Measurements from ENCODE around the gene DYNC2LI1.
"Not testable (repeated sequence)": the region's sequence is repeated elsewhere in the genome, so short reads cannot be mapped to it uniquely, and the experiment has no call there.

The DYNC2LI1 gene

DNA sequence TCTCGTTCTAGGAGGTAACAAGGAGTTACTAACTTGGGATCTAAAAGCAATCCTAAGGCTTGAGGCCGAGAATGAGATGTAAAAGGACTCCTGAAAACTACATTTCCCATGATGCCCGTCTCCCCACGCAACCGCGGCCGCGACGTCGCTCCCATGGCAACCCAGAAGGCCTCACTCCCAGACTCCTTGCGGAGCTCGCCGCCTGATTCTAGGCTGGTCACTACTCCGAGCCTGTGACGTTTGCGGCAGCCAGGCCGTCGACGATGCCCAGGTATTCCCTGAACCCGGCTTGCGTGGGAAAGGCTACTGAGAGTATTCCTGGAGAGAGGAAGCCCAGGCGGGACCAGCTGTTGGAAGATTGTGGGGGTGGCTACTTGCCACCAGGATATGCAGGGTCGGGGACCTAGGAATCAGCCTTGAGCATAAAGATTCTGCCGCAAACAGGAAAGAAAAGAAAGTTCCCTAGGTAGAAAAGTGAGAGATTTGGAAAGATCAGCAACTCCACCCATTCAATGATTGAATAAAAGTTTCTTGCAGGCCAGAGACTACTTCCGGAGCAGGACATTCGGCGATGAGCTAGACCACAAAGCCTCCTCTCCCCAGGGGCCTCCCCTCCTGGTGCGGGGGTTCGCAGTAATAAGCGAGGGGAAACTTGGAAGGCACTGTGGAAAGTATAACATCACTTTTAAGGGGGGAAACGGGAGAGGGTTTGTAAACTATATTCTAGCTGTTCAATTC lies at the start of gene DYNC2LI1:
Gene DYNC2LI1 (plus strand): TSS at position 164 of the 738 bp plus-strand sequence. CDS start 100 bp downstream, at position 264.
- DNase-seq, result peak; percentile 80

DNA sequence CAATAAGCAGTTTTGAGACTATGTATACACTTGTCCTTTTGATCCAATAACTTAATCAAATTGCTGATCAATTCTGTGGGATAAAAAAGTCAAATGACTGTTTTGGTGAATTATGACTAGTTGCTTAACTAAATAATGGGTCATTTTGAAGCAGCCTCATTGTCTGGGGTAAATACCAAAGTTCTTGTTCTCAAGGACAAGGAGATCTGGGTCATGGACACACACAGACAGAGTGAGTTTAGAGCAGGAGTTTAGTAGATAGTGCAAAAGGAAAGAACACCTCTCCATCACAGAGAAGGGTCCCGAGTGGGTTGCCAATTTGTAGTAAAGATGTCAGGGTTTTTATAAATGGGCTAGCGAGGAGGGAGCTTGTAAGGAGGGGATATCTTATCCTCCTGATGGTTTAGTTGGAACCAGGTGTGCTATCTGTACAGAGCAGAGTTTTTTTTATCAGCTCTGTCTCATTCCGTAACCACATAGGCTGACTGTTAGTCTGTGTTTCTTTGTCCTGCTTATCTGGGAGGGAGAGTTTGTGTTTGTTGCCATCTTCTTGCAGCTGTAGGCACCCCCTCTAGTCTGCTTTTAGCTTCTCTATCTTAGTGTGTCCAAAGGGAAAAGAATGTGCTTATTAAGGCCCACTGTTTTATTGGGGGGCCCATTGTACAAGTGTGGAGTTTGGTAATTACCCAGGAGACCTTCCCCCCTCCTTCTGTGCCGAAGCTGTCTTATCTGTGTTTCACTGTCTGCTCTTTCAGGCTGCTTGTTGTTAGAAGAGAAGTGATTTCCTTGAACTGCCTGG lies 48.9 kb upstream of the DYNC2LI1 start:
- DNase-seq, result no peak

DNA sequence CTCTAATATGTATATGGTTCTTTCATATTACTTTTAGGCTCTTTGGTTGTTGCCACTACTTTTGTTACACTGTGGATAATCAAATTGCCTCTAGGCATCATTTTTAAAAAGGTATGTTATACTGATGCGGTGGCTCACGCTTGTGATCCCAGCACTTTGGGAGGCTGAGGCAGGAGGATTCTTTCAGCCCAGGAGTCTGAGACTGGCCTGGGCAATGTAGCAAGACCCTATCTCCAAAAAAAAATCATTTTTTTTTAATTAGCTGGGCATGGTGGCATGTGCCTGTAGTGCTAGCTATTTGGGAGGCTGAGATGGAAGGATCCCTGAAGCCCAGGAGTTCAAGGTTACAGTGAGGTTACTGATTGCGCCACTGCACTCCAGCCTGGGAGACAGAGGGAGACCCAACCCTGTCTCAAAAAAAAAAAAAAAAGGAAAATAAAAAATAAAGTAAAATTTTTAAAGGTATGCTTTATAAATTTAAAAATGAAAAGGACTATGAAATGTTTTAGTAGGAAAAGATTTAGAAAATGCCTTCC lies 48.1 kb upstream of the DYNC2LI1 start:
- no peak for DNase-seq

- DNase-seq, result not testable (repeated sequence)
Measured at GRCh38 chr2:43726961-43727633, 46.7 kb upstream of the DYNC2LI1 start.

GRCh38 chr2:43727634-43728014 lies 46.2 kb upstream of the DYNC2LI1 start:
- DNase-seq, result no peak

- DNase-seq, result no peak
Measured at GRCh38 chr2:43729491-43730174, 44.2 kb upstream of the DYNC2LI1 start.

DNA sequence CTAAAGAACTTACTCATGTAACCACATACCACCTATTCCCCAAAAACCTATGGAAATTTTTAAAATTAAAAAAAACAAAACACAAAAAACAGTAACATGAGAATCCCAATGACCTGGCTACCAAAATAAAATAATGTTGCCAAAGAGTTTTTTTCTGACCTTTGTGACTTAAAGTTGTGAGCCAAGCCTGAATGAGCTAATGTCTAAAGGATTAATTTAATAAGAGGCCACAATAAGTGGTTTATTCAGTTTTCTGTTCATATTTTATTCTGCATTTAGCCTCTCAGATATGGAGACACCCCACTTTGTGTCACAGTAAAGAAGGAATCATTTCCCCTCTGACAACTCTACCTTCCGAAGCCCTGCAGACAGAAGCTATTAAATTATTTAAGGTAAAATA lies 42.6 kb upstream of the DYNC2LI1 start:
- DNase-seq, result no peak

DNA sequence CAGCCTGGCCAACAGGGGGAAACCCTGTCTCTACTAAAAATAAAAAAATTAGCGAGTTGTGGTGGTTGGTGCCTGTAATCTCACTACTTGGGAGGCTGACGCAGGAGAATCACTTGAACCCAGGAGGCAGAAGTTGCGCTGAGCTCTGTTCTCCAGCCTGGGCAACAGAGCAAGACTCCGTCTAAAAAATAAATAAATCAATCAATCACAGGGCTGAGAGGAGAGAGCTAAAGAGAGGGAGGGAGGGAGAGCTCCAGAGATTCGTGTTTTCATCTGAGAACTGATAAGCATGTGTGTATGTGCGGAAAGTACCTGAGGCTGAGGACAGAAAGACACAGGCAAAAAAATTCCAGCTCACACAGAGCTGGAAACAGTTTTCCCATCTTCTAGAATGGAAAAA lies 37.2 kb upstream of the DYNC2LI1 start:
- DNase-seq, result no peak

DNA sequence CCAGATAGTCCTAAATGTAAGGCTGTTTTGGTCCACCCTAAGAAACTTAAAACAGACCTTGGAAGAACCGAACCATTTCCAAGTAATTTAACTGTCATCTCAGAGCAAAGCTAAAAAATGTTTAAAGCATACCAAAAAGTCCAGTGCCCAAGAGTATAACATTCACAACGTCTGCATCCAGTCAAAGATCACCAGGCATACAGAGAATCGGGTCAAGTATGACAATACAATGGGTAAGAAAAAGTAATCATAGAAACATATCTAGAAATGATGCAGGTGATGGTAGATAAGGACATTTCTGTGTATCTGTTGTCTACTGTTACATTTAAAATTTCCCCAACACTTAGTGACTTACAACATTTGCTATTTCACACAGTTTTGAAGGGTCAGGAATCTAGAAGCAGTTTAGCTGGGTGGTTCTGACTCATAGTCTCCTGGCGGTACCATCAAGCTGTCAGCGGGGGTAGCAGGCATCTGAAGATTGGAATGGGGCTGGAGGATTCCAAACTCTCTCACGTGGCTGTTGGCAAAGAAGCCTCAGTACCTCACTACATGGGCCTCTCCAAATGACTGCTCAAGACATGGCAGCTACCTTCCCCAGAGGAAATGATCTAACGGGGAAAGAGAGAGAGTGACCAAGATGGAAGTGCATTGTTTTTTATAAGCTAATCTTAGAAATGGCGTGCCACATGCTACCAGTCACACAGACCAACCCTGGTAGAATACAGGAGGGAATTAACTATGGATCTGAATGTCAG lies 36.6 kb upstream of the DYNC2LI1 start:
- DNase-seq, result no peak

DNA sequence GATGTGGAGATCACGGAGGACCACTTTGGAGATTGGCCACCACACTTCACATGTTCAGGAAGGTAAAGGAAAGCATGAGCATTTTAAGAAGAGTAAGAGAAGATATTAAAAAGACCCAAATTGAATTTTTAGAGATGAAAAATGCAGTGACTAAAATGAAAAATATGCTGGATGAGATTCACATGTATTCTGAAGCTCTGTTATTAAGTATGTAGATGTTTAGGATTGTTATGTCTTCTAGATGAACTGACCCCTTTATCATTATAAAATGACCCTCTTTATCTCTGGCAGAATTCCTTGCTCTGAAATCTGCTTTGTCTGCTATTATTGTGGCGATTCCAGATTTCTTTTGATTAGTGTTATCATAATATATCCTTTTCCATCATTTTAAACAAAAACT lies 36.0 kb upstream of the DYNC2LI1 start:
- no peak for DNase-seq

DNA sequence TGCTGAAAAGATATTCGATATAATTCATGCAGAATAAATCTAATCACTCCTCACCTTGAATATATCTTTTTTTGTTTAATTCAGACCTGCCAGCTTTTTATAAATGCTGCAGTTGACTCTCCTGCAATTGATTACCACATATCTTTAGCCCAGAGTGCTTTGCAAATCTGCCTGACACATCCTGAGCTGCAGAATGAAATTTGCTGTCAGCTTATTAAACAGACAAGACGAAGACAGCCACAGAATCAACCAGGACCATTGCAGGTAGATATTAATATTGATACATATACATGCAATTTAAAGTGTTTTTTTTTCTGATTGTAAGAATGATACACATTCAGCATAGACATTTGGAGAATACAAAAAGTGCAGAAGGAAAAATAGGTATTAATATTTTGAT lies 35.6 kb upstream of the DYNC2LI1 start:
- DNase-seq, result no peak

- no peak for DNase-seq
Measured at GRCh38 chr2:43743706-43744105, 30.1 kb upstream of the DYNC2LI1 start.

- no peak for DNase-seq
Measured at GRCh38 chr2:43745457-43745856, 28.4 kb upstream of the DYNC2LI1 start.

- no peak for DNase-seq
Measured at GRCh38 chr2:43748333-43748732, 25.5 kb upstream of the DYNC2LI1 start.

GRCh38 chr2:43749583-43749982 lies 24.3 kb upstream of the DYNC2LI1 start:
- DNase-seq, result no peak

- no peak for DNase-seq
Measured at GRCh38 chr2:43751476-43751990, 22.3 kb upstream of the DYNC2LI1 start.

- DNase-seq, result no peak
Measured at GRCh38 chr2:43752302-43752701, 21.5 kb upstream of the DYNC2LI1 start.

DNA sequence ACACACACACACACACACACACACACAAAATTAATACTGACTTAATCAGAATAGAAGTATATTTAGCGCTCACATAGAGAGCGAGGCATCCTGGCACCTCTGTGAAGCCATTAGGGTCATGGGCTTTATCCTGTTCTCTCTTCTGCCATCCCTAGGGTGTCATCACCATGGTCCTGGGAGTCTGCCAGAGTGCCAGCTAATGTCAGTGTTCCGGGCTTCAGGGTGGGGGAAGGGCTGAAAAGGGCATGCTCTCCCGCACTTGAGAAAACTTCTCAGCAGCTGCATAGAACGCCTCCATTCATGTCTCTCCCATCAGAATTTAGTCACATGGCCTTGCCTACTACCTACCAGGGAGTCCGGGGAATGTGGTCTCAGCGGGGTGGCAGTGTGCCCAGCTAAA lies 19.7 kb upstream of the DYNC2LI1 start:
- DNase-seq, result no peak

DNA sequence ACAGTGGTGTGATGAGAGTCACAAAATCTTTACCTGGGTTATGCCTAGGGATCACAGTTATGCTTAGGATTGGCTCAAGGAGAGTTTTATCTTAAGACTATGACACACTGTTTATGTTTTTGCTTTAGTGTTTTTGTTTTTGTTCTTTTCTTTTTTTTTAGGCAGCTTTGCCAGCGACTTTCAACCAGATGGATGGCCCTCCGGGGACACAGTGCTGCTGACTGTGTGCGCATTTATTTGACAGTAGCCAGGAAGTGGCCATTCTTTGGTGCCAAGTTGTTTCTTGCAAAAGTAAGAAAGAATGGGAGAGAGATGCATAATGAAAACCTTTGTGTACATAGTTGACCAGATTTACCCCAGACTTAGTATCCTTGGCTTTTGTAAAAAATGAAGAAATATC lies 15.1 kb upstream of the DYNC2LI1 start:
- no peak for DNase-seq

DNA sequence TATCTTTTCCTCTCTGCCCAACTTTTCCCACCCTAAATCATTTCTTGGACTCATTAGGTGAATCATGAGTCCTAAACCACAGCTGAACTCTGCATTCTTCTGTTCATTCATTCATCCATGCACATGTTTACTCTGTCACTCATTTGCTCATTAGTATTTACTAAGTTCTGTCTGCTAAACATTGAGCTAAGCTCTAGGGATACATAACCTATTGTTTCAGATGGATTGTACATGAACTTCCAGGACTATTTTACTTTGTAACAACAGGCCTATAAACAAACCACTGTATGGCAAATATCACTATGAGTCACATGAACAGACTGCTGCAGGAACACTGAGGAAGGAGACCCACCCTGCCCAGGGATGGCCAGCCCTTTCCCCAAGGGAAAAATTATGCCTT lies 14.6 kb upstream of the DYNC2LI1 start:
- no peak for DNase-seq

DNA sequence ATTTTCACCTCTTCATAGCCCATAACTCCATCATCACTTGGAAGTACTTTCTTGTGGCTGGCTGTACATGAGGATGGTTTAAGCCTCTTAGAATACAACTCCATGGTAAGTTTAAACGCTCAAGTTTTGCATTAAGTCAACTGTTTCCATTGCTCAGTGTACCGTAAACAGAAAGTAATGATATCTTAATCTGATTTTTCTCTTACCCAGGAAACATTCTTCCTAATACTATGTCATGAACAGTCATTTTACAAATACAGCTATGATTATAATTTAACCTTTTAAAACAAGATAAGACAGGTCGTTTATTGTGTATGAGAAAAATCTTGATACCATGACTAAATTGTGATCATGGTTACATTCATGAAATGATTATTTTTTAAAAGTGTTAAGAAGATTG lies 11.6 kb upstream of the DYNC2LI1 start:
- DNase-seq, result no peak

DNA sequence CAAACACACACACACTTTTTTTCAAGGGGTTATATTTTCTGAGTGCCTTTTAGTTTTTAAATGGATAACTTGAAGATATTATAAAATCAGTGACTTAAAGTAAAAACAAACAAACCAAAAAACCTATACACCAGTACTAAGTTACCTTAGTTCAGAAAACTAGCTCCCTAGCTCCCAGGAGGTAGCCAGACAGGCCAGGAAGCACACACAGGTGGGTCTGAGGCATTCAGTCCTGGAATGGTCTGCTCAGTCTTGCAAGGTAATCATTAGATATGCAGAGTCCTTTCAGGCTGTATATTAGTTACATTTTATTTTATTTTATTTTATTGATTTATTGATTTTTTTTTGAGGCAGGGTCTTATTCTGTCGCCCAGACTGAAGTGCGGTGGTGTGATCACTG lies 10.7 kb upstream of the DYNC2LI1 start:
- DNase-seq, result no peak

Data from CD4-positive, alpha-beta T cell treated with Interleukin-10 for 1 hour (primary cell).